HEK293 (cell line): ENCODE results near the gene SPATA33.

Experiments
- CTCF ChIA-PET: fragments of 350-600 bp; formaldehyde crosslinking; extraction: SDS; loops from one replicate; lab custom pipeline; 2021; ENCODE audit warnings: antibody characterized with exemption; lab: Yijun Ruan, JAX
- POLR2A ChIA-PET: fragments of 300-600 bp; formaldehyde crosslinking; extraction: SDS; loops from one replicate; lab custom pipeline; 2020; ENCODE audit warnings: antibody characterized with exemption, inconsistent platforms; lab: Yijun Ruan, JAX
- H3K27ac ChIP-seq: fragments of 200-500 bp; sonication (Bioruptor generic); 2 replicates; pipeline ENCODE4 v1.5.1; 2014; ENCODE audit warnings: low read depth, low read length, control low read depth, inconsistent platforms; ENCODE audit errors: extremely low read depth
- H3K36me3 ChIP-seq, 2 experiments: fragments of 200-500 bp in 1 of 2; sonication (Bioruptor generic) in 1 of 2; 1 replicate in 1 of 2; 2 replicates in 1 of 2; pipeline ENCODE4 v1.5.1; 2014 to 2017; ENCODE audit warnings: inconsistent platforms in 2 of 2, low read length in 2 of 2; ENCODE audit not compliant: control insufficient read depth in 2 of 2, insufficient read depth in 1 of 2
- H3K4me1 ChIP-seq: fragments of 200-500 bp; sonication (Bioruptor generic); 2 replicates; pipeline ENCODE4 v1.5.1; 2014; ENCODE audit warnings: mild to moderate bottlenecking, low read length, inconsistent platforms; ENCODE audit not compliant: control insufficient read depth, insufficient read depth
- H3K4me3 ChIP-seq: 2 replicates; pipeline ENCODE4 v1.5.1; 2011; ENCODE audit warnings: low read depth, mild to moderate bottlenecking, control low read depth, low read length, moderate library complexity
- H3K9me3 ChIP-seq: fragments of 200-500 bp; sonication (Bioruptor generic); 2 replicates; pipeline ENCODE4 v1.5.1; 2014; ENCODE audit warnings: low read depth, low read length, inconsistent platforms; ENCODE audit not compliant: control insufficient read depth, insufficient read depth
- BCL6B ChIP-seq: fragments of 450-650 bp; formaldehyde crosslinking; IDR thresholded peaks from 2 replicates; pipeline ENCODE4 v1.5.1; 2017; ENCODE audit warnings: missing biosample characterization, missing genetic modification characterization
- GLI2 ChIP-seq: fragments of 450-650 bp; formaldehyde crosslinking; IDR thresholded peaks from 2 replicates; pipeline ENCODE4; 2017; ENCODE audit warnings: missing biosample characterization, missing genetic modification characterization, low read depth, borderline replicate concordance
- GLIS2 ChIP-seq: fragments of 450-650 bp; formaldehyde crosslinking; IDR thresholded peaks from 2 replicates; pipeline ENCODE4 v1.5.1; 2016; ENCODE audit warnings: missing biosample characterization, missing genetic modification characterization
- KLF1 ChIP-seq: fragments of 450-650 bp; formaldehyde crosslinking; IDR thresholded peaks from 2 replicates; pipeline ENCODE4 v1.5.1; 2016; ENCODE audit warnings: missing biosample characterization, missing genetic modification characterization
- ZBTB26 ChIP-seq: fragments of 450-650 bp; formaldehyde crosslinking; optimal IDR thresholded peaks from 2 replicates; pipeline ENCODE3; 2016; ENCODE audit warnings: missing biosample characterization, mild to moderate bottlenecking, missing genetic modification characterization
- ZBTB48 ChIP-seq: fragments of 450-650 bp; formaldehyde crosslinking; IDR thresholded peaks from 2 replicates; pipeline ENCODE4 v1.5.1; 2016; ENCODE audit warnings: missing biosample characterization, missing genetic modification characterization
- ZFP3 ChIP-seq: fragments of 450-650 bp; formaldehyde crosslinking; IDR thresholded peaks from 2 replicates; pipeline ENCODE4 v1.5.1; 2016; ENCODE audit warnings: low read depth, missing biosample characterization, missing genetic modification characterization
- ZNF184 ChIP-seq: fragments of 450-650 bp; IDR thresholded peaks from 2 replicates; pipeline ENCODE4 v1.5.1; 2018; ENCODE audit warnings: missing biosample characterization, mild to moderate bottlenecking, missing genetic modification characterization
- ZNF24 ChIP-seq: fragments of 450-650 bp; formaldehyde crosslinking; IDR thresholded peaks from 2 replicates; pipeline ENCODE4 v1.5.1; 2016; ENCODE audit warnings: missing biosample characterization, missing genetic modification characterization
- ZNF561 ChIP-seq: fragments of 450-650 bp; IDR thresholded peaks from 2 replicates; pipeline ENCODE4 v1.5.1; 2018; ENCODE audit warnings: missing biosample characterization, missing genetic modification characterization, borderline replicate concordance
- ZNF585B ChIP-seq: fragments of 450-650 bp; formaldehyde crosslinking; IDR thresholded peaks from 2 replicates; pipeline ENCODE4 v1.5.1; 2016; ENCODE audit warnings: missing biosample characterization, missing genetic modification characterization
- ZNF626 ChIP-seq: fragments of 450-650 bp; sonication (Bioruptor Pico); formaldehyde crosslinking; IDR thresholded peaks from 2 replicates; pipeline ENCODE4 v1.5.1; 2018; ENCODE audit warnings: missing biosample characterization, missing genetic modification characterization, inconsistent platforms
- ZNF791 ChIP-seq: fragments of 450-650 bp; formaldehyde crosslinking; IDR thresholded peaks from 2 replicates; pipeline ENCODE4 v1.5.1; 2016; ENCODE audit warnings: missing biosample characterization, missing genetic modification characterization
- TF ChIP-seq, protein P1 (sequence below): fragments of 450-650 bp; formaldehyde crosslinking; conservative IDR thresholded peaks from 2 replicates; pipeline ENCODE4 v1.5.1; 2016; ENCODE audit warnings: low read depth, missing biosample characterization, missing genetic modification characterization

The SPATA33 gene

DNA sequence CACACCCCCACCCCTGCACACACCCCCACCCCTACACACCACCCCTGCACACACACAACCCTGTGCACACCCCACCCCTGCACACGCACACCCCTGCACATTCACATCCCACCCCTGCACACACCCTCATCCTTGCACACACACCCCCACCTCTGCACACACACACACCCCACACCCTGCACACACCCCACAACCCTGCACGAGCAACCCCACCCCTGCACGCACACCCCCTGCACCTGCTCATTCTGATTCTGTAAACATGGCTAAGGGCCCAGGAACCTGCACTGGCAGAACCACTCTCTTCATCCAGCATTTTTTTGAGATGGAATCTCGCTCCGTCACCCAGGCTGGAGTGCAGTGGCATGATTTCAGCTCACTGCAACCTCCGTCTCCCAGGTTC, 18.3 kb upstream of the SPATA33 start:
- ChIA-PET CTCF (interaction anchor here (1.0 to 1.5 kb wide), 2 partner anchors 22 to 74 kb away, joined by 3 read pairs; no protein-coding TSS in a partner anchor), POLR2A (no interaction called here)
- H3K4me1 ChIP-seq: no peaks in the 10 kb centered on the region
- no peaks in the 10 kb centered on the region for H3K9me3 ChIP-seq
- no peaks in the 10 kb centered on the region; a peak in 1 of 3 replicates for H3K36me3 ChIP-seq
- no peak overlapping the region for H3K27ac ChIP-seq
- no peak overlapping the region for H3K4me3 ChIP-seq
- TF ChIP-seq ZBTB48 (tag by site-specific recombination) (no peak), KLF1 (tag by site-specific recombination) (peak; percentile 82; the same call in 1 of the 2 replicates), ZNF24 (tag by site-specific recombination) (no peak)

GRCh38 chr16:89641458-89642119, 16.0 kb upstream of the SPATA33 start:
- H3K4me3 ChIP-seq: no peak overlapping the region
- no peaks in the 10 kb centered on the region for H3K9me3 ChIP-seq
- POLR2A ChIA-PET: interaction anchor here (1.1 to 1.6 kb wide), 2 partner anchors 76 to 77 kb away, joined by 3 to 8 read pairs; no protein-coding TSS in a partner anchor
- no peaks in the 10 kb centered on the region for H3K4me1 ChIP-seq
- peaks cover 0 to 18% of the 10 kb centered on the region in 2 experiments; a peak in 2 of 3 replicates for H3K36me3 ChIP-seq
- no peak overlapping the region for H3K27ac ChIP-seq
- TF ChIP-seq BCL6B (tag by site-specific recombination) (no peak), ZNF791 (tag by site-specific recombination) (no peak), ZNF585B (tag by site-specific recombination) (no peak), GLI2 (tag by site-specific recombination) (no peak), ZBTB48 (tag by site-specific recombination) (no peak), ZNF561 (tag by site-specific recombination) (no peak), ZNF184 (no peak), ZFP3 (tag by site-specific recombination) (no peak)
- TF ChIP-seq, protein P1, sequence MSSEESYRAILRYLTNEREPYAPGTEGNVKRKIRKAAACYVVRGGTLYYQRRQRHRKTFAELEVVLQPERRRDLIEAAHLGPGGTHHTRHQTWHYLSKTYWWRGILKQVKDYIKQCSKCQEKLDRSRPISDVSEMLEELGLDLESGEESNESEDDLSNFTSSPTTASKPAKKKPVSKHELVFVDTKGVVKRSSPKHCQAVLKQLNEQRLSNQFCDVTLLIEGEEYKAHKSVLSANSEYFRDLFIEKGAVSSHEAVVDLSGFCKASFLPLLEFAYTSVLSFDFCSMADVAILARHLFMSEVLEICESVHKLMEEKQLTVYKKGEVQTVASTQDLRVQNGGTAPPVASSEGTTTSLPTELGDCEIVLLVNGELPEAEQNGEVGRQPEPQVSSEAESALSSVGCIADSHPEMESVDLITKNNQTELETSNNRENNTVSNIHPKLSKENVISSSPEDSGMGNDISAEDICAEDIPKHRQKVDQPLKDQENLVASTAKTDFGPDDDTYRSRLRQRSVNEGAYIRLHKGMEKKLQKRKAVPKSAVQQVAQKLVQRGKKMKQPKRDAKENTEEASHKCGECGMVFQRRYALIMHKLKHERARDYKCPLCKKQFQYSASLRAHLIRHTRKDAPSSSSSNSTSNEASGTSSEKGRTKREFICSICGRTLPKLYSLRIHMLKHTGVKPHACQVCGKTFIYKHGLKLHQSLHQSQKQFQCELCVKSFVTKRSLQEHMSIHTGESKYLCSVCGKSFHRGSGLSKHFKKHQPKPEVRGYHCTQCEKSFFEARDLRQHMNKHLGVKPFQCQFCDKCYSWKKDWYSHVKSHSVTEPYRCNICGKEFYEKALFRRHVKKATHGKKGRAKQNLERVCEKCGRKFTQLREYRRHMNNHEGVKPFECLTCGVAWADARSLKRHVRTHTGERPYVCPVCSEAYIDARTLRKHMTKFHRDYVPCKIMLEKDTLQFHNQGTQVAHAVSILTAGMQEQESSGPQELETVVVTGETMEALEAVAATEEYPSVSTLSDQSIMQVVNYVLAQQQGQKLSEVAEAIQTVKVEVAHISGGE (tag by site-specific recombination): 0 out of 2 replicates have a peak, but pooled peaks have one; percentile 3
- TF ChIP-seq, all 188 proteins: peak for 1
- CTCF ChIA-PET: interaction anchor here (0.6 to 2.1 kb wide), 21 partner anchors 9 to 384 kb away, joined by 3 to 20 read pairs (median 4); no protein-coding TSS in a partner anchor

DNA sequence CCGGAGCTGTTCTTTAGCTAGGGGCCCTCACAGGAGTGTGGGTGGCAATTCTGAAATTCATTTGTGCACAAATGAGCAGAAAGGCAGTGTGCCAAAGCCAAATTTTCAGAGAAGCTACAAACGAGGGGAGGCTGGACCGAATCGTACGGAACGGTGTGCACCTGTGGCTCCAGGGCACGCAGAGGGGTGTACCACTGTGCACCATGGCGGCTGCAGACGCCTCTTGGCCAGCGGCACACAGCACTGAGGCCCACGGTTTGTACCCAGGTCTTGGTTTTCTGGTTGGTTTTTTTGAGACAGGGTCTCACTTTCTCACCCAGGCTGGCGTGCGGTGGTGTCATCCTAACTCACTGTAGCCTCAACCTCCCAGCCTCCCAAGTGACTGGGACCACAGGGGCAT, 15.1 kb upstream of the SPATA33 start:
- ChIA-PET POLR2A (interaction anchor here (0.6 to 1.6 kb wide), 3 partner anchors 77 to 140 kb away, joined by 3 to 8 read pairs (median 3); no protein-coding TSS in a partner anchor), CTCF (interaction anchor here (0.6 to 2.1 kb wide), 5 partner anchors 13 to 76 kb away, joined by 3 to 20 read pairs (median 5); no protein-coding TSS in a partner anchor)
- TF ChIP-seq GLI2 (tag by site-specific recombination) (no peak), GLIS2 (tag by site-specific recombination) (no peak), ZNF626 (no peak), ZBTB26 (no peak)
- H3K4me3 ChIP-seq: no peak overlapping the region
- H3K9me3 ChIP-seq: no peaks in the 10 kb centered on the region
- no peaks in the 10 kb centered on the region for H3K4me1 ChIP-seq
- H3K36me3 ChIP-seq: peaks cover 0 to 27% of the 10 kb centered on the region in 2 experiments; a peak in 2 of 3 replicates
- no peak overlapping the region for H3K27ac ChIP-seq
